Upper lobe of right lung (tissue), 1 donor: Measurements from ENCODE around the gene LHFPL6. TPM values are rescaled to one million over a fixed set of nuclear protein-coding genes. Genes with fewer than 3 reads are reported as not detected.

Experiments
- ATAC-seq: fragments of 200-7000 bp; cut with Tn5 transposase; one replicate; pipeline ENCODE4 v1.9.1; 2020; ENCODE audit warnings: mild to moderate bottlenecking, moderate library complexity
- DNase-seq: peaks from one replicate; pipeline ENCODE4 v3.0.0-alpha.2; 2020
- H3K27ac ChIP-seq: fragments of 200-600 bp; one replicate; pipeline ENCODE4 v1.8.0; 2022
- H3K27me3 ChIP-seq: fragments of 200-600 bp; one replicate; pipeline ENCODE4 v1.8.0; 2022; ENCODE audit warnings: mild to moderate bottlenecking
- H3K36me3 ChIP-seq: fragments of 200-600 bp; one replicate; pipeline ENCODE4 v1.8.0; 2022
- H3K4me1 ChIP-seq: fragments of 200-600 bp; one replicate; pipeline ENCODE4 v1.8.0; 2022
- H3K4me3 ChIP-seq: fragments of 200-600 bp; one replicate; pipeline ENCODE4 v1.8.0; 2022; ENCODE audit warnings: mild to moderate bottlenecking
- H3K9me3 ChIP-seq: fragments of 200-600 bp; one replicate; pipeline ENCODE4 v1.8.0; 2022
- CTCF ChIP-seq: fragments of 200-600 bp; IDR thresholded peaks from one replicate; pipeline ENCODE4 v1.8.0; 2022; ENCODE audit warnings: antibody characterized with exemption
- intact Hi-C: fragments of 100-400 bp; cut with DNase I; formaldehyde crosslinking; loops from one replicate; pipeline ENCODE4 v1.11.0; 2022
- total RNA-seq: library from RNA; stranded (reverse); fragmentation: NEBNext Ultra II Directional; extraction: Animal tissue kit (Norgen Biotek cat#: 25700); gene quantifications from one replicate; pipeline ENCODE4 v1.2.1, GENCODE V29; 2021
- donor health status: DM: no; HTN: yes; CAD: no; lungs with severe emphysema.

Gene LHFPL6
- total RNA-seq, 1 donor from 2014 or later, result 80.0 TPM

GRCh38 chr13:39450176-39450575 lies 152.8 kb downstream of the LHFPL6 start:
- ATAC-seq, result no peak
- H3K9me3 ChIP-seq, result no peaks in the 10 kb centered on the region
- intact Hi-C loops, result no loop called here

GRCh38 chr13:39448834-39449233 lies 154.2 kb downstream of the LHFPL6 start:
- no peaks in the 10 kb centered on the region for H3K36me3 ChIP-seq
- intact Hi-C loops, result no loop called here
- no peak overlapping the region for H3K27ac ChIP-seq
- ATAC-seq (no peak), DNase-seq (no peak)
- peaks cover 42% of the 10 kb centered on the region for H3K4me1 ChIP-seq
- H3K4me3 ChIP-seq, result no peak overlapping the region
- H3K9me3 ChIP-seq, result no peaks in the 10 kb centered on the region
- no peak for TF ChIP-seq CTCF
- no peaks in the 10 kb centered on the region for H3K27me3 ChIP-seq

More at GRCh38 chr13:39450176-39450575, 152.8 kb downstream of the LHFPL6 start:
- no peaks in the 10 kb centered on the region for H3K27me3 ChIP-seq
- TF ChIP-seq CTCF, result no peak
- H3K36me3 ChIP-seq, result no peaks in the 10 kb centered on the region
- DNase-seq, result no peak
- H3K4me3 ChIP-seq, result no peak overlapping the region
- no peak overlapping the region for H3K27ac ChIP-seq
- H3K4me1 ChIP-seq, result peaks cover 42% of the 10 kb centered on the region

DNA sequence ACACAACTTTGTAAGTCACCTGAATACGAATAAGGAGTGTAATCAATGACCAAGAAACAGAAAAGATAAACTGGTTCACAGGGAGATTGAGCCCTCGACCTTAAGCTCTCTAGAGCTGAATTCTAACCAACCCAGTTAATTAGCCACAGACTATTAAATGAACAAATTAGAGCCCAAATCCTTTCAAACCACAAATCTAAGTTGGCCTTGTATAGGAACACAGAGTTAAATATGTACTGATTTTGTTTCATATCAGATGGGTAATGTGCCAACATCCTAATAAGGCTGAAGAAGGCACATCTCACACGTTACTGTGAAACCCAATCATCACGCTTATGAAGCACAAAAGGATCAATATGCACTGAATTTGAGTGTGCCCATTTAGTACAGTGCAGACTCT lies 156.1 kb downstream of the LHFPL6 start:
- no peak for ATAC-seq
- Histone ChIP-seq H3K9me3 (no peaks in the 10 kb centered on the region), H3K27ac (no peak overlapping the region), H3K4me1 (peaks cover 24% of the 10 kb centered on the region), H3K4me3 (no peak overlapping the region), H3K36me3 (no peaks in the 10 kb centered on the region), H3K27me3 (no peaks in the 10 kb centered on the region)
- intact Hi-C loops, result no loop called here
- no peak for DNase-seq
- TF ChIP-seq CTCF, result no peak

GRCh38 chr13:39444866-39445265 lies 158.1 kb downstream of the LHFPL6 start:
- Histone ChIP-seq H3K9me3 (no peaks in the 10 kb centered on the region), H3K4me1 (peaks cover 14% of the 10 kb centered on the region), H3K27me3 (no peaks in the 10 kb centered on the region), H3K27ac (no peak overlapping the region), H3K36me3 (no peaks in the 10 kb centered on the region), H3K4me3 (no peak overlapping the region)
- no peak for ATAC-seq
- intact Hi-C loops, result no loop called here
- DNase-seq, result no peak
- TF ChIP-seq CTCF, result no peak

DNA sequence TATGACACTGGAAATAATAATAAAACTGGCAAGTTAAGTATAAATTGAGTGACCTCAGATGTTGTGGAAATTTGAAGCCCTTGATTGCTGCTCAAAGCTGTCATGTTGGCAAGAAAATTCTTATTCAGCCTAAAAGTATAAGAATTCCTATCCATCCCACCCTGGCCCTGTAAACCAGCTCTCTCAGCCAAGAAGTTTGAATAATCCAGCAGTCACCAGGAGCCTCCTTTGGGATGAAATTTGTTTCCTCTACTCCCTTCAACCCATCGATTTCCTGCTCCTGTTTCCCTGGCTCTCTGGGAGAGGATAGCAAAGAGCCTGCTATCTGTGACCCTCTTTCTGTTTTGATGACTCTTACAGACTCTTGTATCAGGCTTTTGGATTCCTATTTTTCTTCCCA lies 169.3 kb downstream of the LHFPL6 start:
- Histone ChIP-seq H3K4me1 (no peaks in the 10 kb centered on the region), H3K4me3 (no peak overlapping the region), H3K9me3 (no peaks in the 10 kb centered on the region), H3K27ac (no peak overlapping the region), H3K36me3 (no peaks in the 10 kb centered on the region), H3K27me3 (no peaks in the 10 kb centered on the region)
- no peak for ATAC-seq
- TF ChIP-seq CTCF, result no peak
- DNase-seq, result no peak
- intact Hi-C loops, result no loop called here

GRCh38 chr13:39432196-39432595 lies 170.8 kb downstream of the LHFPL6 start:
- no peak for ATAC-seq
- Histone ChIP-seq H3K4me1 (no peaks in the 10 kb centered on the region), H3K4me3 (no peak overlapping the region), H3K27ac (no peak overlapping the region), H3K27me3 (no peaks in the 10 kb centered on the region), H3K36me3 (no peaks in the 10 kb centered on the region), H3K9me3 (no peaks in the 10 kb centered on the region)
- no peak for TF ChIP-seq CTCF
- DNase-seq, result no peak
- intact Hi-C loops, result no loop called here
